Heart left ventricle (tissue), 16 donors: ENCODE data around the gene NUBPL. TPM values are rescaled to one million over a fixed set of nuclear protein-coding genes. Genes with fewer than 3 reads are reported as not detected.

Source experiments
- ATAC-seq, 4 donors: fragments of 200-7000 bp; cut with Tn5 transposase; one replicate each; pipeline ENCODE4 v1.9.1; 2020 to 2022; ENCODE audit warnings: moderate library complexity in 4 of 4, mild to moderate bottlenecking in 3 of 4, moderate number of reproducible peaks in 1 of 4
- DNase-seq, 5 donors: peaks; one replicate each; pipeline ENCODE4 v3.0.0-alpha.2; 2020
- H3K27ac ChIP-seq, 12 donors: fragments of 200-600 bp; sonication (generic) in 4 of 12; one replicate each; pipeline versions ENCODE4 v1.5.0 to v1.8.0; 2016 to 2022; ENCODE audit warnings: mild to moderate bottlenecking in 2 of 12
- H3K27me3 ChIP-seq, 9 donors: fragments of 200-600 bp; sonication (generic) in 2 of 9; one replicate each; pipeline versions ENCODE4 v1.5.1 to v1.8.0; 2016 to 2022; ENCODE audit warnings: mild to moderate bottlenecking in 3 of 9
- H3K36me3 ChIP-seq, 9 donors: fragments of 200-600 bp; sonication (generic) in 2 of 9; one replicate each; pipeline versions ENCODE4 v1.5.0 to v1.8.0; 2018 to 2022; ENCODE audit warnings: mild to moderate bottlenecking in 2 of 9
- H3K4me1 ChIP-seq, 12 donors: fragments of 200-600 bp; sonication (generic) in 4 of 12; one replicate each; pipeline versions ENCODE4 v1.5.0 to v1.8.0; 2016 to 2022; ENCODE audit warnings: mild to moderate bottlenecking in 3 of 12
- H3K4me3 ChIP-seq, 12 donors: fragments of 200-600 bp; sonication (generic) in 4 of 12; one replicate each; pipeline versions ENCODE4 v1.5.0 to v1.8.0; 2017 to 2022; ENCODE audit warnings: mild to moderate bottlenecking in 9 of 12, moderate library complexity in 4 of 12
- H3K9me3 ChIP-seq, 12 donors: fragments of 200-600 bp; sonication (generic) in 4 of 12; one replicate each; pipeline versions ENCODE4 v1.5.0 to v1.8.0; 2016 to 2022; ENCODE audit warnings: mild to moderate bottlenecking in 1 of 12
- POLR2A ChIP-seq, 2 donors: fragments of 450-650 bp; IDR thresholded peaks; one replicate each; pipeline ENCODE4 v1.6.1; 2017; ENCODE audit warnings: antibody characterized with exemption in 2 of 2, mild to moderate bottlenecking in 2 of 2, moderate library complexity in 2 of 2
- WGBS, 4 donors: extraction: QIAGEN DNeasy Blood & Tissue Kit in 2 of 4; methylation state at CpG; one replicate each; pipeline versions ENCODE4 v1.1.5 to v1.1.7; 2013 to 2018; 5-methylcytosine and 5-hydroxymethylcytosine counted together
- intact Hi-C, 10 donors: fragments of 100-400 bp; cut with DNase I; formaldehyde crosslinking; loops; one replicate each; pipeline versions ENCODE4 v1.11.1 to v1.14.2; 2022
- polyA plus RNA-seq, 2 donors: library from polyadenylated mRNA; stranded (reverse); fragments of 200-250 nt; gene quantifications; one replicate each; pipeline ENCODE4 v1.2.3, GENCODE V29; 2013
- total RNA-seq, 9 donors: library from RNA; depleted of rRNA in 2 of 9; stranded (reverse); fragments of >200 nt in 2 of 9; fragmentation: NEBNext Ultra II Directional in 3 of 9; extraction: Animal tissue kit (Norgen Biotek cat#: 25700) in 3 of 9; gene quantifications; one replicate each; pipeline versions ENCODE4 v1.1.0 to v1.2.4, GENCODE V29; 2016 to 2023
- TF ChIP-seq, protein P1 (sequence below), 12 donors: fragments of 200-600 bp; sonication (generic) in 4 of 12; IDR thresholded peaks; one replicate each; pipeline versions ENCODE4 v1.5.0 to v1.8.0; 2018 to 2022; ENCODE audit warnings: antibody characterized with exemption in 12 of 12, mild to moderate bottlenecking in 5 of 12
- donor health status: ischemic (EF 13 %, LVEDD 7.1; RV severe dilation, severe dysfunction).
- donor health status: healthy with polysubstance abuse.
- donor health status: DM: no; HTN: yes; CAD: no.
- donor health status: DM: no; HTN: no; CAD: no.
- donor health status: ischemic (EF 25% LVEDD 6.9; RV normal size, moderate dysfunction).
- donor health status: ischemic (EF 25% LVEDD 5.7; RV mildly dilated, moderate dysfunction).
- donor health status: healthy.
- donor health status: DM: yes; HTN: yes; CAD: no.
- donor health status: ischemic (EF 35%, LVEDD 5.7; RV mildly dilated, moderate dysfunction).
- donor health status: nonischemic (EF 11% LVEDD 7.7; RV severe dilation, severe dysfunction).
- donor health status: DM: yes; HTN: yes; CAD: no.
- donor health status: PGD.
- donor health status: ischemic (EF 29% LVEDD 5.4; RV normal size, mild dysfunction).
- donor health status: nonischemic (EF 23%, LVEDD 6.1; RV moderate dilation, normal function).

Gene NUBPL
- total and polyA plus RNA-seq, 11 donors: 6.2 to 28.7 (median 18.9) TPM

DNA sequence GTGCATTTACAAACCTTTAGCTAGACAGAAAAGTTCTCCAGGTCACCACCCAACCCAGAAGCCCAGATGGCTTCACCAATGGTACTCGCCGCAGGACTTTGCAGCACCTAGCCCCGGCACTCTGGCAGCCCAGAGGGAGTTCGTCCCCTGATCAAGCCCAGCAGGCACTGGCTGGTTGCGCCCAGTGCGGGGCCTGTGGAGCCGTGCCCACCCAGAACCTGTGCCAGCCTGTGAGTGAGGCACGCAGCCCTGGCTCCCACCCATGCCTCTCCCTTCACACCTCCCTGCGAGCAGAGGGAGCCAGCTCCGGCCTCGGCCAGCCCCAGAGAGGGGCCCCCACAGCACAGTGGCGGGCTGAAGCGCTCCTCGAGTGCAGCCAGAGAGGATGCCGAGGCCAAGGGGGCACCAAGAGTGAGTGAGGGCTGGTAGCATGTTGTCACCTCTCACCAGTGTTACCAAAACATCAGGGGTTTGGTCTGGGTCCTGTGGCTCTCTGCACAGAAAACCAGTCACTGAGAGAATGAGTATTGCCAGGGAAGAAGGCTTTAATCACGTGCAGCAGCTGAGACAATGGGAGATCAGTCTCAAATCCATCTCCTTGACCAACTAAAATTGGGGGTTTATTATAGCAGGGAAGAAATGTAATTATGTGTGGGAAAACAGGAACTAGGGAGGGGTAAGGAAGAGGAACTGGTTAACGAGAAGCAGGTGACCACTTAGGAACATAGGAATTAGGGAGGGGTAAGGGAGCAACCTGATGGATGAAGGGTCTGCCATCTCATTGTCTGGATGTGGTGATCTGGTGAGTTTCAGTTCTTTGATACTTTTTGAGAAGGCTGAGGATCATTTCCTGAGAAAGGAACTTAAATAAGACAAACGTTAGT is 151.3 kb downstream of the NUBPL start:
- intact Hi-C loops: no loop called here
- H3K4me1 ChIP-seq: peaks cover 0 to 5% (median 0%) of the 10 kb centered on the region in 12 donors
- H3K27ac ChIP-seq: no peak overlapping the region
- no peaks in the 10 kb centered on the region for H3K36me3 ChIP-seq
- WGBS, 4 donors: 90 to 93% (median 93%) methylated on average over 13 to 18 of the region's 18 CpGs
- no peak for DNase-seq
- no peak overlapping the region for H3K4me3 ChIP-seq
- TF ChIP-seq POLR2A (IDR thresholded peaks at IDR 0.05): no peak
- no peak for ATAC-seq
- no peaks in the 10 kb centered on the region for H3K27me3 ChIP-seq
- peaks cover 0 to 9% (median 0%) of the 10 kb centered on the region in 12 donors for H3K9me3 ChIP-seq

DNA sequence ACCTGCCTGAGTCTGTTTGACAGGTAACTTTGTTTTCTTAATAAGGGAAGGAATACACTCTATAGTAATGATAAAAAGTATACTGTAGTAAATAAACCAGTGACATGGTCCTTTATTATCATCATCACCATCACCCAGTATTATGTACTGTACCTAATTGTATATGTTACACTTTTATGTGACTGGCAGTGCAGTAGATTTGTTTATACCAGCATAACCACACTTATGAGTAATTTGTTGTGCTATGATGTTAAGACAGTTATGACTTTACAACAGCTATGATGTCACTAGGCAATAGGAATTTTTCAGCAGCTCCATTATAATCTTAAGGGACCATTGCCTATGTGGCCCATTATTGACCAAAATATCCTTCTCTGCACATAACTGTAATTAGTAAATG is 155.0 kb downstream of the NUBPL start:
- H3K4me3 ChIP-seq: no peak overlapping the region
- no peak for TF ChIP-seq POLR2A (IDR thresholded peaks at IDR 0.05)
- TF ChIP-seq, protein P1, sequence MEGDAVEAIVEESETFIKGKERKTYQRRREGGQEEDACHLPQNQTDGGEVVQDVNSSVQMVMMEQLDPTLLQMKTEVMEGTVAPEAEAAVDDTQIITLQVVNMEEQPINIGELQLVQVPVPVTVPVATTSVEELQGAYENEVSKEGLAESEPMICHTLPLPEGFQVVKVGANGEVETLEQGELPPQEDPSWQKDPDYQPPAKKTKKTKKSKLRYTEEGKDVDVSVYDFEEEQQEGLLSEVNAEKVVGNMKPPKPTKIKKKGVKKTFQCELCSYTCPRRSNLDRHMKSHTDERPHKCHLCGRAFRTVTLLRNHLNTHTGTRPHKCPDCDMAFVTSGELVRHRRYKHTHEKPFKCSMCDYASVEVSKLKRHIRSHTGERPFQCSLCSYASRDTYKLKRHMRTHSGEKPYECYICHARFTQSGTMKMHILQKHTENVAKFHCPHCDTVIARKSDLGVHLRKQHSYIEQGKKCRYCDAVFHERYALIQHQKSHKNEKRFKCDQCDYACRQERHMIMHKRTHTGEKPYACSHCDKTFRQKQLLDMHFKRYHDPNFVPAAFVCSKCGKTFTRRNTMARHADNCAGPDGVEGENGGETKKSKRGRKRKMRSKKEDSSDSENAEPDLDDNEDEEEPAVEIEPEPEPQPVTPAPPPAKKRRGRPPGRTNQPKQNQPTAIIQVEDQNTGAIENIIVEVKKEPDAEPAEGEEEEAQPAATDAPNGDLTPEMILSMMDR (IDR thresholded peaks at IDR 0.05): no peak
- H3K4me1 ChIP-seq: peaks cover 0 to 21% (median 6%) of the 10 kb centered on the region in 12 donors
- intact Hi-C loops: no loop called here
- DNase-seq: no peak
- H3K9me3 ChIP-seq: peaks cover 0 to 7% (median 0%) of the 10 kb centered on the region in 12 donors
- no peaks in the 10 kb centered on the region for H3K27me3 ChIP-seq
- no peaks in the 10 kb centered on the region for H3K36me3 ChIP-seq
- no peak overlapping the region for H3K27ac ChIP-seq
- ATAC-seq: no peak

DNA sequence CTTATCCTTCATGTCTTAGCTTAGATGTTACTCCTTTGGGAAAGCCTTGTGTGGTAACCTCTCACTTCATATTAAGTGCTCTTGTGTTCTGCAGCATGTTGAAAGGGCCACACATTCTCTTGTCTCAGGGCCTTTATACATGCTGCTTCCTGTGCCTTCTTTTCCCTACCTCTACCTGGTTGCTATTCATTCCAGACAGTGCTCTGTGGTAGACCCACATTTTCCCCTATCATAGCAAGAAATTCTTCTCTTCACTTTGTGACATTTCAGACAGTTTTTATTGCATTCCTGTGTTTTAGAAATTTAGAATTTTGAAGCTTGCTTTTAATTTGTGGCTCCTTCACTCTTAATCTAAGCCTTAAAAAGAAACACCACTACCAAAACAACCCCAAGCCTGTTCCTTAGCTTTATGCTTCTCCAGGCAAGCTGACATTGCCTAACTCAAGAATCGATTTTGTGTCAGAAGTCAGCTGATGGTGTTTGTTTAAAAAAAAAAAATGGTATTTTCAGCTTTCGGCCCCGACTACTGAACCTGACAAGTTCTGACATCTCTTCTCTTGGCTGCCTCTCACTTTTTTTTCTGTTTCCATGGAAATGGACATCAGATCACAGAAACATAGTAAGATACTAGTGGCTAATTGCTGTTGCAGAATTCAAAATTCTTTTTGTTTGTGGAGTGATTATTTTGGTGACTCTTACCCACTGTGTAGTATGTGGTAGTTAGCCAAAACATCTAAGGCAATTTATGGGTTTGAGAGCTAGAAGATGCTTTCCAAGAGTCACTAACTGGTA is 156.3 kb downstream of the NUBPL start:
- Histone ChIP-seq H3K36me3 (no peaks in the 10 kb centered on the region), H3K4me1 (peaks cover 0 to 21% (median 6%) of the 10 kb centered on the region in 12 donors), H3K4me3 (no peak overlapping the region), H3K27me3 (no peaks in the 10 kb centered on the region), H3K27ac (peak overlapping the region in 8 of 12 donors; percentile 2 to 59 (median 22)), H3K9me3 (peaks cover 0 to 11% (median 0%) of the 10 kb centered on the region in 12 donors)
- intact Hi-C loops: no loop called here
- WGBS, 4 donors: 45 to 52% (median 48%) methylated on average over 3 of the region's 3 CpGs
- TF ChIP-seq, protein P1 (IDR thresholded peaks at IDR 0.05): no peak
- no peak for TF ChIP-seq POLR2A (IDR thresholded peaks at IDR 0.05)
- DNase-seq (no peak), ATAC-seq (peak in 1 of 4 donors; percentile 19)

DNA sequence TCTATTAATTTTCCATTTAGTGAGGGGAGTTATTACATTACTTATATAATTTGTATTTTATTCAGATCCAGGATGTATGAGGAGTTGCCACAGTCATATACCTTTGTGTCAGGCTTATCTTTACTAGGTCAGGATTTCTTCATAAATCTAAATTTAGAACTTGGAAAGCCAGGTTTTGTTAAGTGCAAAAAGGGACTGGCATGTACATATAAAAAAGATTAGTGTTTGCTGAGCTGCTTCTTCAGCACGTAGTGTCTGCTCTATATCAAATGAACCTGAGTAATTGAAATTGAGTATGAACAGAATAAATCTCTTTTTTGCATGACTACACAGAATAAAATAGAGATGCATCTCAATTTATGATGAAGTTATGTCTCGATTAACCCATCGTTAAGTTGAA is 157.4 kb downstream of the NUBPL start:
- H3K4me1 ChIP-seq: peaks cover 0 to 21% (median 6%) of the 10 kb centered on the region in 12 donors
- intact Hi-C loops: no loop called here
- peak overlapping the region in 7 of 12 donors; percentile 4 to 59 (median 37) for H3K27ac ChIP-seq
- TF ChIP-seq, protein P1 (IDR thresholded peaks at IDR 0.05): no peak
- TF ChIP-seq POLR2A (IDR thresholded peaks at IDR 0.05): no peak
- no peaks in the 10 kb centered on the region for H3K27me3 ChIP-seq
- H3K4me3 ChIP-seq: no peak overlapping the region
- no peak for DNase-seq
- 60 to 77% (median 70%) methylated on average over 3 of the region's 3 CpGs for WGBS, 4 donors
- ATAC-seq: peak; percentile 36 to 70 (median 56)
- H3K9me3 ChIP-seq: peaks cover 0 to 12% (median 0%) of the 10 kb centered on the region in 12 donors
- H3K36me3 ChIP-seq: no peaks in the 10 kb centered on the region
